CD4-positive, alpha-beta T cell (primary cell): Measurements from ENCODE around the gene OSBPL3. TPM values are rescaled to one million over a fixed set of nuclear protein-coding genes. Genes with fewer than 3 reads are reported as not detected.

Experiments
- ATAC-seq: fragments of 200-7000 bp; cut with Tn5 transposase; one replicate; pipeline ENCODE4 v1.10.0; 2022; ENCODE audit warnings: mild to moderate bottlenecking; ENCODE audit not compliant: poor library complexity
- CTCF ChIA-PET: fragments of 350-600 bp; sonication (Branson Sonifier 250); formaldehyde crosslinking; loops from one replicate; lab custom pipeline; 2021; ENCODE audit warnings: antibody characterized with exemption, inconsistent platforms; lab: Charles Lee
- POLR2A ChIA-PET: fragments of 350-600 bp; sonication (Branson Sonifier 250); formaldehyde crosslinking; loops from one replicate; lab custom pipeline; 2021; ENCODE audit warnings: antibody characterized with exemption, inconsistent platforms; lab: Charles Lee
- DNase-seq, 14 experiments: peaks; one replicate each; pipeline ENCODE4 v3.0.0-alpha.2; 2013 to 2020; ENCODE audit warnings: mixed read lengths in 2 of 14
- H3K27ac ChIP-seq, 2 donors: one replicate each; pipeline versions ENCODE4 v1.5.1 to v1.7.0; 2013; ENCODE audit warnings: low read length in 2 of 2, low read depth in 1 of 2, mild to moderate bottlenecking in 1 of 2
- H3K27me3 ChIP-seq, 2 experiments: 1 replicate in 1 of 2; 2 replicates in 1 of 2; pipeline versions ENCODE4 v1.6.1 to v1.7.0; 2013; ENCODE audit warnings: low read length in 2 of 2, control low read depth in 1 of 2, mild to moderate bottlenecking in 1 of 2, moderate library complexity in 1 of 2; ENCODE audit not compliant: insufficient read depth in 2 of 2, control insufficient read depth in 1 of 2
- H3K36me3 ChIP-seq: one replicate; pipeline ENCODE4 v1.6.1; 2013; ENCODE audit warnings: low read length, control low read depth; ENCODE audit not compliant: insufficient read depth
- H3K4me1 ChIP-seq: one replicate; pipeline ENCODE4 v1.6.1; 2013; ENCODE audit warnings: low read length, control low read depth; ENCODE audit not compliant: insufficient read depth
- H3K4me3 ChIP-seq: one replicate; pipeline ENCODE4 v1.5.1; 2013; ENCODE audit warnings: mild to moderate bottlenecking, low read length, moderate library complexity
- H3K9me3 ChIP-seq, 2 experiments: 1 replicate in 1 of 2; 2 replicates in 1 of 2; pipeline versions ENCODE4 v1.6.1 to v1.7.0; 2013; ENCODE audit warnings: low read length in 2 of 2, mild to moderate bottlenecking in 2 of 2, control low read depth in 1 of 2, moderate library complexity in 1 of 2; ENCODE audit not compliant: control insufficient read depth in 1 of 2, insufficient read depth in 1 of 2
- H3K27ac Mint-ChIP-seq: one replicate; pipeline ENCODE4 v1.8.0; 2020; ENCODE audit warnings: mixed read lengths
- H3K27me3 Mint-ChIP-seq: one replicate; pipeline ENCODE4 v1.8.0; 2021; ENCODE audit warnings: mixed read lengths
- H3K36me3 Mint-ChIP-seq: one replicate; pipeline ENCODE4 v1.8.0; 2021; ENCODE audit warnings: low read depth, mixed read lengths
- H3K4me1 Mint-ChIP-seq: one replicate; pipeline ENCODE4 v1.8.0; 2021; ENCODE audit warnings: low read depth, mixed read lengths
- H3K4me3 Mint-ChIP-seq: one replicate; pipeline ENCODE4 v1.8.0; 2020; ENCODE audit warnings: mild to moderate bottlenecking, mixed read lengths
- H3K9me3 Mint-ChIP-seq: one replicate; pipeline ENCODE4 v1.8.0; 2020; ENCODE audit warnings: mixed read lengths
- intact Hi-C, 2 experiments: fragments of 100-400 bp; cut with DNase I in 1 of 2; cut with micrococcal nuclease in 1 of 2; formaldehyde crosslinking; loops; one replicate each; pipeline versions ENCODE4 v1.15.1 to v1.9.0; 2023 to 2025; cut with DNase I, micrococcal nuclease
- total RNA-seq, 174 experiments: library from RNA in 2 of 174; stranded (reverse) in 2 of 174; gene quantifications; one replicate each; pipeline ENCODE4 v1.2.3 and lab custom pipeline; 2021 to 2026
- TF ChIP-seq, protein P1 (sequence below): fragments of 200-600 bp; IDR thresholded peaks from one replicate; pipeline ENCODE4 v1.8.0; 2022; ENCODE audit warnings: antibody characterized with exemption, mild to moderate bottlenecking

Gene OSBPL3
- total RNA-seq, 2 experiments from 2014 or later: 25.4 to 25.9 TPM

DNA sequence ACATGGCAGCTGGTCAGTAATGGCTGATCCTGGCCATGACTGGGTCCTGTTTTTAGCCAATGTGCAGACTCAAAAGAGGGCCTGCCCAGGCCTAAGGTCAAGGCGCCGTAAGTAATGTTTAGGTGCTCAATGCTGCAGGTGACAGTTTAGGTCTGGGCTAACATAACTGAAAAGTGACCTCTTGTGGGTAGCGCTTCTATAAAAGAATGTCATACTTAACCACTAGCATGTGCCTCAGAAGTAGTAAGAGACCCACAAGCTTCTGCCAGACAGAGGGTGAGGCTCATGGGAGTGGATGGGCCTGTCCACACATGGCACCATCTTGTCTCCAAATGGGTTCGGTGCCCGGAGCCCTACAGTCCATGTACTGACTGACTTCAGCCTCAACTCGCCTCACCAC lies 132.2 kb downstream of the OSBPL3 start:
- CTCF ChIA-PET: no interaction called here
- POLR2A ChIA-PET: no interaction called here
- intact Hi-C loops: no loop called here
- ATAC-seq (no peak), DNase-seq (no peak)
- Mint-ChIP-seq H3K4me1 (no peaks in the 10 kb centered on the region), H3K4me3 (no peak overlapping the region), H3K27me3 (no peaks in the 10 kb centered on the region), H3K36me3 (peaks cover 47% of the 10 kb centered on the region), H3K27ac (no peak overlapping the region), H3K9me3 (no peaks in the 10 kb centered on the region)
- no peaks in the 10 kb centered on the region for H3K4me1 ChIP-seq
- H3K27me3 ChIP-seq: no peaks in the 10 kb centered on the region
- H3K9me3 ChIP-seq: no peaks in the 10 kb centered on the region
- TF ChIP-seq, protein P1, sequence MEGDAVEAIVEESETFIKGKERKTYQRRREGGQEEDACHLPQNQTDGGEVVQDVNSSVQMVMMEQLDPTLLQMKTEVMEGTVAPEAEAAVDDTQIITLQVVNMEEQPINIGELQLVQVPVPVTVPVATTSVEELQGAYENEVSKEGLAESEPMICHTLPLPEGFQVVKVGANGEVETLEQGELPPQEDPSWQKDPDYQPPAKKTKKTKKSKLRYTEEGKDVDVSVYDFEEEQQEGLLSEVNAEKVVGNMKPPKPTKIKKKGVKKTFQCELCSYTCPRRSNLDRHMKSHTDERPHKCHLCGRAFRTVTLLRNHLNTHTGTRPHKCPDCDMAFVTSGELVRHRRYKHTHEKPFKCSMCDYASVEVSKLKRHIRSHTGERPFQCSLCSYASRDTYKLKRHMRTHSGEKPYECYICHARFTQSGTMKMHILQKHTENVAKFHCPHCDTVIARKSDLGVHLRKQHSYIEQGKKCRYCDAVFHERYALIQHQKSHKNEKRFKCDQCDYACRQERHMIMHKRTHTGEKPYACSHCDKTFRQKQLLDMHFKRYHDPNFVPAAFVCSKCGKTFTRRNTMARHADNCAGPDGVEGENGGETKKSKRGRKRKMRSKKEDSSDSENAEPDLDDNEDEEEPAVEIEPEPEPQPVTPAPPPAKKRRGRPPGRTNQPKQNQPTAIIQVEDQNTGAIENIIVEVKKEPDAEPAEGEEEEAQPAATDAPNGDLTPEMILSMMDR: no peak
- no peak overlapping the region for H3K27ac ChIP-seq
- H3K4me3 ChIP-seq: no peak overlapping the region
- H3K36me3 ChIP-seq: peaks cover 35% of the 10 kb centered on the region

DNA sequence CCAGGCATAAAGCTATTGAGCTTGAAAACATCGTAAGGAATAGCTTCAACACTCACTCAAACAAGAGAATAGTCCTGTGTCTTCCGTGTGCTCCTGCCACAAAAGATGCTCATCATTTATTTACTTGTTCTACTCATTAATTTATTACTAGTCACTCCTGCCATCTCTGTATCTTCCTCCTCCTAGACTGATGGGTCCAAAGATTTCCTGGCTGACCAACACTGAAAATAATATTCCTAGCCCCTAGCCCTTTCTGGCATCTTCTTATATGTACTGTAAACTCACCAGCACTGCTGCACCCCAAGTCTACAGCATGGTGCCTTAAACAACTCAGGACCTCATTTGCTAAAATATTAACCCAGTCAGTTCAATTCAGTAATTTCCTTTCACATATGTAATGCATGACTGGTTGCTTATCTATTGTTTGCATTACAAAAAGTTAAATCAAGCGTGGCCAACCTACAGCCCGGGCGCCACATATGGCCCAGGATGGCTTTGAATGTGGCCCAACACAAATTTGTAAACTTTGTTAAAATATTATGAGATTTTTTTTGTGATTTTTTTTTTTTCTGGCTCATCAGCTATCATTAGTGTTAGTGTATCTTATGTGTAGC lies 136.1 kb downstream of the OSBPL3 start:
- DNase-seq (no peak), ATAC-seq (no peak)
- Mint-ChIP-seq H3K9me3 (no peaks in the 10 kb centered on the region), H3K4me3 (no peak overlapping the region), H3K27me3 (no peaks in the 10 kb centered on the region), H3K27ac (no peak overlapping the region), H3K4me1 (no peaks in the 10 kb centered on the region), H3K36me3 (peaks cover 37% of the 10 kb centered on the region)
- no peaks in the 10 kb centered on the region for H3K27me3 ChIP-seq
- no peaks in the 10 kb centered on the region for H3K9me3 ChIP-seq
- CTCF ChIA-PET: interaction anchor here (2.5 kb wide), 1 partner anchor 23 kb away, joined by 8 read pairs; no protein-coding TSS in a partner anchor
- intact Hi-C loops: no loop called here
- TF ChIP-seq, protein P1: no peak
- H3K27ac ChIP-seq: no peak overlapping the region
- H3K4me1 ChIP-seq: no peaks in the 10 kb centered on the region
- peaks cover 14% of the 10 kb centered on the region for H3K36me3 ChIP-seq
- POLR2A ChIA-PET: no interaction called here
- H3K4me3 ChIP-seq: no peak overlapping the region

DNA sequence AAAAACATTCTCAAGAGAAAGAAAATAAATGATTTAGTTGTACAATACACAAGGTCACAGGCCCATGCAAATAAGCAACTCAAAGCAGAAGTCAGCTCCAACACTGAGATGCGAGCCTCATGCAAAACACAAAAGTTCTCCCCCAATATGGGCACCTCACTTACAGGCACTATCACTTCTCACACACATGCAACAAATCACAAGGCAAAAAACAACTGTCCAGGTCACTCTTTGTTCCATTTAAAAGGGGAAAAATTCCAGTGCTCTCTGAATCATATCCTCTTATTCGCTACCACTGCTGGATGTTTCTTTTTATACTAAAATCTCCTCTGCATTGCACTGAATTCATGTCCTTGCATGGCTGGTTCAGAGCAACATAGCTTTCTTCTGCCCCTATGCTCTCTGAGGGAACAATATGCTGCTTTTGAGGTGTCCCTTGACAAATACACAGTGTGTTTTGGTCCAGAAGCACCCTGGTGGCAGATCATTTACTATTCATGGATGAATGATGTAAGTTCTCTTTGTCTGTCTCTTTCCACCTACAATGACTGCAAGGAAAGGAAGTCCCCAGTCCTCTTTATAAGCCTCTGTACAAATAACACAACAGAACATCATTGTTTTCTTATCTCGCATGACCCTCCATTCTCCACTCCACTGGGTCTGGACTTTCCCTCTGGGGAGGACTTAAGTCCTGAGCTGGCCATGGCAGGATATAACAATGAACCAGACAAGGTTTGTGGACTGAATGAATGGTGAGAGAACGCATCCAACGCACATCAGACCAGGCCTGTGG lies 137.3 kb downstream of the OSBPL3 start:
- DNase-seq: no peak
- Histone ChIP-seq H3K9me3 (no peaks in the 10 kb centered on the region), H3K27me3 (no peaks in the 10 kb centered on the region), H3K4me1 (no peaks in the 10 kb centered on the region), H3K36me3 (peaks cover 13% of the 10 kb centered on the region), H3K4me3 (no peak overlapping the region), H3K27ac (no peak overlapping the region)
- peaks cover 29% of the 10 kb centered on the region for H3K36me3 Mint-ChIP-seq
- H3K27ac Mint-ChIP-seq: no peak overlapping the region
- no peaks in the 10 kb centered on the region for H3K27me3 Mint-ChIP-seq
- CTCF ChIA-PET: interaction anchor here (1.2 to 2.5 kb wide), 2 partner anchors 22 kb away, joined by 3 to 8 read pairs; no protein-coding TSS in a partner anchor
- no peak for ATAC-seq
- H3K4me1 Mint-ChIP-seq: peaks cover 3% of the 10 kb centered on the region
- POLR2A ChIA-PET: interaction anchor here (0.7 kb wide), 1 partner anchor 22 kb away, joined by 3 read pairs; no protein-coding TSS in a partner anchor
- intact Hi-C loops: no loop called here
- TF ChIP-seq, protein P1: no peak
- H3K9me3 Mint-ChIP-seq: no peaks in the 10 kb centered on the region
- no peak overlapping the region for H3K4me3 Mint-ChIP-seq
